DOHH2 (cell line): ENCODE results near the gene CLEC1A.

ENCODE experiments used
- H3F3A ChIP-seq: fragments of 200-600 bp; sonication (generic), shearing (Covaris generic); 2 replicates; pipeline ENCODE4 v1.6.0; 2016; ENCODE audit warnings: antibody characterized with exemption, mild to moderate bottlenecking; ENCODE audit not compliant: control insufficient read depth, insufficient read depth
- H3K27ac ChIP-seq: fragments of 200-600 bp; sonication (generic); 2 replicates; pipeline ENCODE4 v1.5.1; 2014; ENCODE audit warnings: low read depth, mild to moderate bottlenecking, low read length, moderate library complexity
- H3K27me3 ChIP-seq: fragments of 200-600 bp; sonication (generic); 2 replicates; pipeline ENCODE4 v1.6.1; 2014; ENCODE audit warnings: mild to moderate bottlenecking, low read length, mixed read lengths; ENCODE audit not compliant: control insufficient read depth
- H3K36me3 ChIP-seq: fragments of 200-600 bp; sonication (generic); 2 replicates; pipeline ENCODE4 v1.6.1; 2014; ENCODE audit warnings: mild to moderate bottlenecking, low read length, moderate library complexity, mixed read lengths; ENCODE audit not compliant: control insufficient read depth
- H3K4me1 ChIP-seq: fragments of 200-600 bp; sonication (generic); 2 replicates; pipeline ENCODE4 v1.6.1; 2014; ENCODE audit warnings: mild to moderate bottlenecking, low read length, mixed read lengths; ENCODE audit not compliant: control insufficient read depth
- H3K4me2 ChIP-seq: fragments of 200-600 bp; sonication (generic); 2 replicates; pipeline ENCODE4 v1.6.0; 2014; ENCODE audit warnings: mild to moderate bottlenecking, low read length, moderate library complexity
- H3K4me3 ChIP-seq: fragments of 200-600 bp; sonication (generic); 2 replicates; pipeline ENCODE4 v1.5.1; 2014; ENCODE audit warnings: mild to moderate bottlenecking, low read length, mixed read lengths
- H3K79me2 ChIP-seq: fragments of 200-600 bp; sonication (generic); 2 replicates; pipeline ENCODE4 v1.6.1; 2014; ENCODE audit warnings: mild to moderate bottlenecking, low read length, mixed read lengths; ENCODE audit not compliant: control insufficient read depth
- H3K9me2 ChIP-seq: fragments of 200-600 bp; sonication (generic); replicated peaks from 2 replicates; pipeline ENCODE4 v1.6.1; 2014; ENCODE audit warnings: mild to moderate bottlenecking, low read length, mixed read lengths; ENCODE audit not compliant: control insufficient read depth
- H3K9me3 ChIP-seq: fragments of 200-600 bp; sonication (generic); 2 replicates; pipeline ENCODE4 v1.6.1; 2014; ENCODE audit warnings: antibody characterized with exemption, low read length, mixed read lengths; ENCODE audit not compliant: control insufficient read depth, insufficient read depth
- H4K20me1 ChIP-seq: fragments of 200-600 bp; sonication (generic); 2 replicates; pipeline ENCODE4 v1.6.0; 2014; ENCODE audit warnings: low read depth, mild to moderate bottlenecking, antibody characterized with exemption, low read length, moderate library complexity; ENCODE audit not compliant: control insufficient read depth, insufficient read depth
- CTCF ChIP-seq: fragments of 200-600 bp; sonication (generic); IDR thresholded peaks from one replicate; pipeline ENCODE4 v1.5.1; 2014; ENCODE audit warnings: antibody characterized with exemption, mild to moderate bottlenecking, low read depth, low read length; ENCODE audit not compliant: poor library complexity, severe bottlenecking
- EZH2phosphoT487 ChIP-seq: fragments of 200-600 bp; sonication (generic); IDR thresholded peaks from 2 replicates; pipeline ENCODE4 v1.6.1; 2017; ENCODE audit warnings: borderline replicate concordance, mild to moderate bottlenecking, antibody characterized with exemption, low read length, moderate library complexity, mixed read lengths

CLEC1A gene

GRCh38 chr12:10098791-10099190, at the start of gene CLEC1A:
TSS of gene CLEC1A (minus strand) at chr12:10098985. CDS start at chr12:10098922, 63 bp downstream.
- Histone ChIP-seq H3K9me3 (no peaks in the 10 kb centered on the region), H3K36me3 (no peaks in the 10 kb centered on the region), H4K20me1 (no peaks in the 10 kb centered on the region), H3K4me1 (no peaks in the 10 kb centered on the region), H3K27me3 (peaks cover 15% of the 10 kb centered on the region), H3K79me2 (no peaks in the 10 kb centered on the region), H3F3A (no peaks in the 10 kb centered on the region), H3K4me2 (no peak within 1 kb of the TSS), H3K27ac (no peak within 1 kb of the TSS), H3K4me3 (no peak within 1 kb of the TSS), H3K9me2 (no peaks in the 10 kb centered on the region)
- no peak for TF ChIP-seq CTCF
- TF ChIP-seq EZH2phosphoT487 = no peak

- no peaks in the 10 kb centered on the region for H3K9me2 ChIP-seq
- H3K36me3 ChIP-seq = no peaks in the 10 kb centered on the region
- no peak for TF ChIP-seq EZH2phosphoT487
- TF ChIP-seq CTCF = no peak
- no peaks in the 10 kb centered on the region for H3K9me3 ChIP-seq
- H3K4me1 ChIP-seq = peaks cover 8% of the 10 kb centered on the region; the same call in 1 of the 2 replicates
- H3K79me2 ChIP-seq = no peaks in the 10 kb centered on the region
- H3K4me2 ChIP-seq = no peak overlapping the region
- no peaks in the 10 kb centered on the region for H3K27me3 ChIP-seq
- H3K4me3 ChIP-seq = no peak overlapping the region
- H4K20me1 ChIP-seq = no peaks in the 10 kb centered on the region
- no peak overlapping the region for H3K27ac ChIP-seq
- H3F3A ChIP-seq = no peaks in the 10 kb centered on the region
Measured at GRCh38 chr12:10147714-10148403, 49.1 kb upstream of the CLEC1A start.

- H3K27me3 ChIP-seq = no peaks in the 10 kb centered on the region
- H3K9me3 ChIP-seq = no peaks in the 10 kb centered on the region
- no peaks in the 10 kb centered on the region for H3F3A ChIP-seq
- H3K36me3 ChIP-seq = no peaks in the 10 kb centered on the region
- H4K20me1 ChIP-seq = no peaks in the 10 kb centered on the region
- TF ChIP-seq CTCF (no peak), EZH2phosphoT487 (no peak)
- H3K9me2 ChIP-seq = no peaks in the 10 kb centered on the region
- H3K4me3 ChIP-seq = no peak overlapping the region
- H3K79me2 ChIP-seq = no peaks in the 10 kb centered on the region
- peaks cover 4% of the 10 kb centered on the region; the same call in 1 of the 2 replicates for H3K4me1 ChIP-seq
- no peak overlapping the region for H3K4me2 ChIP-seq
- H3K27ac ChIP-seq = no peak overlapping the region
Measured at GRCh38 chr12:10142976-10143589, 44.3 kb upstream of the CLEC1A start.
